SU-DHL-6 (cell line): Measurements from ENCODE around the gene SPRED2.

Experiments
- H2AFZ ChIP-seq: fragments of 200-600 bp; sonication (generic); 2 replicates; pipeline ENCODE4 v1.6.1; 2014; ENCODE audit warnings: low read depth, mild to moderate bottlenecking, moderate library complexity, mixed read lengths, antibody characterized with exemption, low read length; ENCODE audit not compliant: severe bottlenecking
- H3F3A ChIP-seq: fragments of 200-600 bp; shearing (Covaris generic); 2 replicates; pipeline ENCODE4 v1.6.0; 2016; ENCODE audit warnings: antibody characterized with exemption, mild to moderate bottlenecking; ENCODE audit not compliant: insufficient read depth
- H3K27ac ChIP-seq: fragments of 200-600 bp; sonication (generic); 2 replicates; pipeline ENCODE4 v1.5.1; 2016; ENCODE audit warnings: low read depth, mild to moderate bottlenecking, low read length, moderate library complexity, mixed read lengths
- H3K27me3 ChIP-seq: fragments of 200-600 bp; sonication (generic), shearing (Covaris generic); 2 replicates; pipeline ENCODE4 v1.6.0; 2014; ENCODE audit warnings: mild to moderate bottlenecking, low read length
- H3K36me3 ChIP-seq: fragments of 200-600 bp; sonication (generic); 2 replicates; pipeline ENCODE4 v1.6.1; 2014; ENCODE audit warnings: mild to moderate bottlenecking, low read length, mixed read lengths
- H3K4me2 ChIP-seq: fragments of 300-600, 200-600 bp; shearing (Covaris generic), sonication (generic); 2 replicates; pipeline ENCODE4 v1.6.0; 2014; ENCODE audit warnings: low read length, low read depth, mild to moderate bottlenecking; ENCODE audit not compliant: poor library complexity, severe bottlenecking
- H3K4me3 ChIP-seq: fragments of 200-600 bp; sonication (generic); 2 replicates; pipeline ENCODE4 v1.5.1; 2014; ENCODE audit warnings: antibody characterized with exemption, low read length, mild to moderate bottlenecking, mixed read lengths; ENCODE audit not compliant: insufficient read depth, poor library complexity, severe bottlenecking
- H3K79me2 ChIP-seq: fragments of 200-600 bp; sonication (generic); 2 replicates; pipeline ENCODE4 v1.6.1; 2014; ENCODE audit warnings: mild to moderate bottlenecking, low read length, moderate library complexity; ENCODE audit not compliant: insufficient read depth
- H3K9ac ChIP-seq: fragments of 200-600 bp; sonication (generic); 2 replicates; pipeline ENCODE4 v1.7.0; 2014; ENCODE audit warnings: mild to moderate bottlenecking, low read length
- H3K9me2 ChIP-seq: fragments of 200-600 bp; sonication (generic); replicated peaks from 2 replicates; pipeline ENCODE4 v1.6.1; 2014; ENCODE audit warnings: low read length; ENCODE audit not compliant: insufficient read depth
- H3K9me3 ChIP-seq: fragments of 200-600 bp; sonication (generic); 2 replicates; pipeline ENCODE4 v1.6.1; 2014; ENCODE audit warnings: low read length, mixed read lengths; ENCODE audit not compliant: insufficient read depth
- H4K20me1 ChIP-seq: fragments of 200-600 bp; sonication (generic); 2 replicates; pipeline ENCODE4 v1.6.1; 2014; ENCODE audit warnings: low read depth, mild to moderate bottlenecking, antibody characterized with exemption, low read length, moderate library complexity, mixed read lengths
- EZH2phosphoT487 ChIP-seq: fragments of 200-600 bp; sonication (generic), shearing (Covaris generic); conservative IDR thresholded peaks from 2 replicates; pipeline ENCODE4 v1.6.1; 2018; ENCODE audit warnings: mild to moderate bottlenecking, antibody characterized with exemption, low read length, moderate library complexity, mixed read lengths
- TF ChIP-seq, protein P1 (sequence below): fragments of 200-600 bp; sonication (generic); IDR thresholded peaks from one replicate; pipeline ENCODE4 v1.5.1; 2017; ENCODE audit warnings: antibody characterized with exemption, mild to moderate bottlenecking, low read length, moderate library complexity; ENCODE audit not compliant: insufficient read depth, poor library complexity, severe bottlenecking

SPRED2 gene

DNA sequence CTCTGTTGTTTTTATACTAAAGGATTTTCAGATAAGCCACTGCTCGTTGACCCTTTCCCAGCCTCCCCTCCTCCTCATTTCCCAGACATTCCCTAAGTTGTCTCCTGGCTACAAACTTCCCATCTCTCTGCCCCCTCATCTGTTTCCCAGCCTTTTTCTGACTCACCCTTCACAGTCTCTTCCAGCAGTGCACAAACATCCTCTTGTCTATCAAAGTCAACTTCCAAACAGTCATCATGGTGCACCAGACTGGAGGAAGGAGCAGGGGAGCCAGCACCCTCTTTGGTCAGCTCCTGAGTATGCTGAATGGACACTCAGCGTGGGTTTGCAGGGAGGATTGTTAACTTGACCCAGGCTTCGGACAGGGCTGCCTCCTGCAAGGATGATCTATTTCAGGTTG, 26.6 kb upstream of the SPRED2 start:
- no peak overlapping the region for H3K27ac ChIP-seq
- H3F3A ChIP-seq: no peaks in the 10 kb centered on the region
- no peaks in the 10 kb centered on the region for H3K36me3 ChIP-seq
- H2AFZ ChIP-seq: no peak overlapping the region
- no peak overlapping the region for H3K4me2 ChIP-seq
- H3K9me3 ChIP-seq: no peaks in the 10 kb centered on the region
- H3K79me2 ChIP-seq: no peaks in the 10 kb centered on the region
- no peak overlapping the region for H3K9ac ChIP-seq
- no peak overlapping the region for H3K4me3 ChIP-seq
- H3K9me2 ChIP-seq: no peaks in the 10 kb centered on the region
- H4K20me1 ChIP-seq: no peaks in the 10 kb centered on the region
- H3K27me3 ChIP-seq: no peaks in the 10 kb centered on the region
- no peak for TF ChIP-seq EZH2phosphoT487
- TF ChIP-seq, protein P1, sequence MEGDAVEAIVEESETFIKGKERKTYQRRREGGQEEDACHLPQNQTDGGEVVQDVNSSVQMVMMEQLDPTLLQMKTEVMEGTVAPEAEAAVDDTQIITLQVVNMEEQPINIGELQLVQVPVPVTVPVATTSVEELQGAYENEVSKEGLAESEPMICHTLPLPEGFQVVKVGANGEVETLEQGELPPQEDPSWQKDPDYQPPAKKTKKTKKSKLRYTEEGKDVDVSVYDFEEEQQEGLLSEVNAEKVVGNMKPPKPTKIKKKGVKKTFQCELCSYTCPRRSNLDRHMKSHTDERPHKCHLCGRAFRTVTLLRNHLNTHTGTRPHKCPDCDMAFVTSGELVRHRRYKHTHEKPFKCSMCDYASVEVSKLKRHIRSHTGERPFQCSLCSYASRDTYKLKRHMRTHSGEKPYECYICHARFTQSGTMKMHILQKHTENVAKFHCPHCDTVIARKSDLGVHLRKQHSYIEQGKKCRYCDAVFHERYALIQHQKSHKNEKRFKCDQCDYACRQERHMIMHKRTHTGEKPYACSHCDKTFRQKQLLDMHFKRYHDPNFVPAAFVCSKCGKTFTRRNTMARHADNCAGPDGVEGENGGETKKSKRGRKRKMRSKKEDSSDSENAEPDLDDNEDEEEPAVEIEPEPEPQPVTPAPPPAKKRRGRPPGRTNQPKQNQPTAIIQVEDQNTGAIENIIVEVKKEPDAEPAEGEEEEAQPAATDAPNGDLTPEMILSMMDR: no peak

DNA sequence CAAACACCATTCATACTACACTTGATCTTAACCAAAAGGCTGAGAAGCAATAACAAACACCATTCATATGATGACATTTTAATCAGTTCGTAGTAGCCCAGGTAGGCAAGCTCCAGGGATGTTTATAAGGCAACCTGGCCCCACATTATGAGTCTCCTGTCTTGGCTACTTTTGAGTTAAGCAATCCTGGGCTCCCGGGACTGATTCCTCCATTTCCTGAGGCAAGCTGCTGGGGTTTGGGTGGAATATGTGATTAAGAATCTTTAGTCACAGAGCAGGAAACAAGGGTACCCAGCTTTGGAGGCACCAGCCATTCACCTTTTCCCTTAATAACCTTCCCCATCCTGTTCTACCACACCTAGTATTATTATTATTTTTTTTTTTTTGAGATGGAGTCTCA, 24.5 kb upstream of the SPRED2 start:
- Histone ChIP-seq H3K27ac (no peak overlapping the region), H3K9ac (no peak overlapping the region), H3F3A (no peaks in the 10 kb centered on the region), H3K27me3 (no peaks in the 10 kb centered on the region), H3K9me2 (no peaks in the 10 kb centered on the region), H3K36me3 (no peaks in the 10 kb centered on the region), H3K4me2 (no peak overlapping the region), H4K20me1 (no peaks in the 10 kb centered on the region), H3K79me2 (no peaks in the 10 kb centered on the region), H3K9me3 (no peaks in the 10 kb centered on the region), H2AFZ (no peak overlapping the region), H3K4me3 (no peak overlapping the region)
- TF ChIP-seq EZH2phosphoT487: no peak
- TF ChIP-seq, protein P1: no peak

DNA sequence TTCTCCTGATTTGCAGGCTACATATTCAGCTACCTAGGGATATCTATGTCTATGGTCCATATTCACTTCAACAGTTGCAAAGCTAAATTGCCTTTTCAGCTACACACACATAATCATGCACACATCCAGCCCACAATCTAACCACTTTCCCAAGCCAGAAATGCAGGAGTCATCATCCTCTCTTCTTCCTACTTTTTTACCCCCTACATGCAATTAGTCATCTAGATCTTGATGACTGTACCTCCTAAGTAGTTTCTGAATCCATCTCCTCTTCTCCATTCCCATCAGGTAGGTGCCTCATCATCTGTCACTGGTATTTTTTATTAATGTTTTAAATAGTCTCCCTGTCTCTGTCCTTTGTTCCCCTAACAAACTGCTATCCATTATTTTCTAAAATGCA, 23.7 kb upstream of the SPRED2 start:
- Histone ChIP-seq H3K79me2 (no peaks in the 10 kb centered on the region), H2AFZ (no peak overlapping the region), H3K9me2 (no peaks in the 10 kb centered on the region), H4K20me1 (no peaks in the 10 kb centered on the region), H3K27me3 (no peaks in the 10 kb centered on the region), H3K36me3 (no peaks in the 10 kb centered on the region), H3K27ac (no peak overlapping the region), H3F3A (no peaks in the 10 kb centered on the region), H3K4me3 (no peak overlapping the region), H3K9ac (no peak overlapping the region), H3K9me3 (no peaks in the 10 kb centered on the region), H3K4me2 (no peak overlapping the region)
- no peak for TF ChIP-seq EZH2phosphoT487
- TF ChIP-seq, protein P1: no peak
